ENCODE measurements around the gene CTNNA3.

CTNNA3 gene

DNA sequence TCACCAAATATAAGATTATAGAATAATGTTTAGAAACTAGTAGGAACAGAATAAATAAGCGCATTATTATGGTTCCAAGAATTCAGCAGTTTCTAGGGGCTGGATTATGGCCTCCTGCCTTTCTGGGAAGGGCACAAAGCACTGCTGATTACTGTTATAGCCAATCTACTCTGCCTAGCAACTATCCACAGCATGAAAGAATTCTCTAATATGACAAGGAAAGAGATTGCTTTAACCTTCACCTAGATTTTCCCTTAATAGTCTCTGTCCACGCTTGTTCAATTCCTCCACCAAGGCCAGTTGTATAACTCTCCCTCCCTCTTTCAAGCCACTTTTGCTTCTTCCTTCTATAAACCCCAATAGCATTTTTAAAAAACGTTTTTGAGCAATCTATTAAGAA is 1803.7 kb downstream of the CTNNA3 start:
- DNase-seq = no peak

DNA sequence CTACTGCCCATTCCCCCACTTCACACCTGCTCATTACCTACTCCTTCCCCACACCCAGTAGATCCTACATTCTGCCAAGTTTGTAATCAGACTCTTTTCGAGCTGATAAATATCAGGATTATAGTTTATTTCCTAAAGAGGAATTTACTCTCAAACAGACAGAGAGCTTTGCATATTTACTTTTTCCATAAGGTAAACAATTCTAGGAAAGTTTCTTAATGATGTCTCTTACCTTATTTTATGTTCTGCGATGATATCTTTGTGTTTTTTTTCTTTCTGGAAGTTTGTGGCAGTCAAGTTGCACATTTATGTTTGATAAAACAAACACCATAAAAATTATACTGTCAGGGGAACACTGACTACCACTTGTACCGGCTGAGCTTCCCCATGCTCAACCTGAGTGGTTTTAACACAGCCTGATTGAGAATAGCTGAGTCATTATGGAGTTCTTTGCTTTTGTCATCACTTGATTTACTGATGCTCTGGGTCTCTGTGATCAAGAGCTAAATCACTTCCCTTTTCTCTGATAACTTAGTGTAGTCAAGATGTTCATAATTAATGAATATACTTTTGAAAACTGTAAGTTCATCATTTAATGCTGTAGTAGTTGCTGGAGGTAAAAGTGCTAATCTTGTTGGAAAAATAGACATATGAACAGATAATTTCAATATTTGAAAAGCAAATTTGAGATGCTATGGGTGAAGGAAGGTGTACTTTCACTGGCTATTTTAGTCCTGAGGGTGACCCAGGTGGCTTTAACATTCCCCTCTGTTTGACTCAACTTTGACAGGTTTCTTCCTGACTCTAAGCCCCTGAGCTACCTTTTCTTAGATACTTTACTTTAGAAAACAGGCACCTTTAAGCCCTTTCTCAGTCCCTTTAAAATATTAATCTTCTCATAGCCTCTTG is 1804.7 kb downstream of the CTNNA3 start:
- no peak for DNase-seq

DNA sequence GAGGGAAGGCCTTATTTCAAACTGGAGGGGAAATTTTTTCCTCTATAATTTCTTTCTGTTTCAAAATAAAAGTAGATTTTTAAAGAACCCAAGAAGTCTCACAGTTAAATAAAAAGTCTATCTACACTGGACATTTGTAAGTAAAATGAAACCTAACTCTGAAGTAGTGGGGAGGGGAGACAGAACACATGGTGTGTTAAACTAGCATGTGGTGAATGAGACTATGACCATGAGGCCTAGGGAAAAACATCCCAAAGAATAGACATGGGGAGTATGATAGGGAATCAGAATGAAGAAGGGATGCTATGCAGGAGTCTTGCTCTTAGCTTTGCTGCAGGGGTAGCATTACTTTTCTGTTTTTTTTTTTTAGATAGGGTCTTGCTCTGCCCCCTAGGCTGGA is 1831.5 kb downstream of the CTNNA3 start:
- no peak for DNase-seq

DNA sequence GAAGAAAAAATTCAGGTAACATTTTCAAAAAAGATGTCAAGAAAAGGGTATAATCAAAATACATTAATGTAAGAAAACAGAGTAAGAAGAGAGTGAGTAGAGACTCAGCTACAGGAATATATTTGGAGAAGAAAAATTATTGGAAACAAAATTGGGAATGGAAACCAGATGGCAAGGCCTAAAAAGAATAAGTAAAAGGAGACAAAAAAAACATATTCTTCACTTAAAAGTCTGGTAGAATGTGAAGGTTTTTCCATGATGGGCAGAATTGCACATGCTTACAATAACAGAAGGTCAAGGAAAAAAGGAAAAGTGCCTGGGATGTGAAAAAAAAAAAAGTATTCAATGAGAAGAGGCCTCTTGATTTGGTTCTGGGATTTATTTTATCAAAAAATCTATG is 1832.0 kb downstream of the CTNNA3 start:
- no peak for DNase-seq

Data from retina (tissue), 1 donor.